CD4-positive, CD25-positive, alpha-beta regulatory T cell (primary cell): ENCODE measurements around the gene NAALADL2. TPM values are rescaled to one million over a fixed set of nuclear protein-coding genes. Genes with fewer than 3 reads are reported as not detected.

ENCODE experiments used
- ATAC-seq, 2 donors: fragments of 150-1000 bp; cut with Tn5 transposase; one replicate each; pipeline ENCODE4 v1.10.0; 2021; ENCODE audit warnings: low read depth in 2 of 2, moderate number of reproducible peaks in 2 of 2, moderate library complexity in 1 of 2
- DNase-seq, 3 donors: peaks; one replicate each; pipeline versions ENCODE4 v3.0.0 to v3.0.0-alpha.2; 2012 to 2022; ENCODE audit warnings: mixed read lengths in 1 of 3
- H3K27ac ChIP-seq: one replicate; pipeline ENCODE4 v1.7.0; 2013; ENCODE audit warnings: mild to moderate bottlenecking, low read length; ENCODE audit not compliant: insufficient read depth, poor library complexity, severe bottlenecking
- H3K27me3 ChIP-seq: one replicate; pipeline ENCODE4 v1.7.0; 2013; ENCODE audit warnings: low read length; ENCODE audit not compliant: control insufficient read depth, insufficient read depth
- H3K36me3 ChIP-seq: one replicate; pipeline ENCODE4 v1.7.0; 2013; ENCODE audit warnings: mild to moderate bottlenecking, low read length, moderate library complexity; ENCODE audit not compliant: control insufficient read depth, insufficient read depth
- H3K4me1 ChIP-seq: 2 replicates; pipeline ENCODE4 v1.7.0; 2013; ENCODE audit warnings: mild to moderate bottlenecking, low read length; ENCODE audit not compliant: insufficient read depth, control insufficient read depth, poor library complexity, severe bottlenecking
- H3K4me3 ChIP-seq: one replicate; pipeline ENCODE4 v1.7.0; 2013; ENCODE audit warnings: low read depth, mild to moderate bottlenecking, low read length, moderate library complexity
- H3K9me3 ChIP-seq, 2 experiments: 1 replicate in 1 of 2; 2 replicates in 1 of 2; pipeline ENCODE4 v1.7.0; 2013; ENCODE audit warnings: low read length in 2 of 2, mild to moderate bottlenecking in 1 of 2, moderate library complexity in 1 of 2; ENCODE audit not compliant: control insufficient read depth in 2 of 2
- H3K27ac Mint-ChIP-seq, 3 donors: one replicate each; pipeline ENCODE4 v1.8.0; 2020 to 2022; ENCODE audit warnings: mild to moderate bottlenecking in 3 of 3, mixed read lengths in 3 of 3, moderate library complexity in 2 of 3
- H3K27me3 Mint-ChIP-seq: one replicate; pipeline ENCODE4 v1.8.0; 2022; ENCODE audit warnings: mild to moderate bottlenecking, mixed read lengths
- H3K36me3 Mint-ChIP-seq: one replicate; pipeline ENCODE4 v1.8.0; 2020; ENCODE audit warnings: mixed read lengths
- H3K4me1 Mint-ChIP-seq, 4 donors: one replicate each; pipeline ENCODE4 v1.8.0; 2020 to 2022; ENCODE audit warnings: mixed read lengths in 4 of 4, mild to moderate bottlenecking in 1 of 4
- H3K4me3 Mint-ChIP-seq, 4 donors: one replicate each; pipeline ENCODE4 v1.8.0; 2020 to 2022; ENCODE audit warnings: mild to moderate bottlenecking in 4 of 4, mixed read lengths in 4 of 4, moderate library complexity in 3 of 4
- H3K9me3 Mint-ChIP-seq, 7 donors: one replicate each; pipeline ENCODE4 v1.8.0; 2020 to 2022; ENCODE audit warnings: mixed read lengths in 7 of 7, mild to moderate bottlenecking in 3 of 7, moderate library complexity in 2 of 7
- polyA plus RNA-seq, 4 donors: library from polyadenylated mRNA; unstranded; fragments of 300-500 nt; fragmentation: Illumina TruSeq; gene quantifications; one replicate each; pipeline ENCODE4 v1.2.3, GENCODE V29; 2021
- total RNA-seq: library from RNA; stranded (reverse); gene quantifications from one replicate; pipeline ENCODE4 v1.2.3, GENCODE V29; 2022

NAALADL2 gene
- total and polyA plus RNA-seq, 5 donors from 2014 or later, result not detected

DNA sequence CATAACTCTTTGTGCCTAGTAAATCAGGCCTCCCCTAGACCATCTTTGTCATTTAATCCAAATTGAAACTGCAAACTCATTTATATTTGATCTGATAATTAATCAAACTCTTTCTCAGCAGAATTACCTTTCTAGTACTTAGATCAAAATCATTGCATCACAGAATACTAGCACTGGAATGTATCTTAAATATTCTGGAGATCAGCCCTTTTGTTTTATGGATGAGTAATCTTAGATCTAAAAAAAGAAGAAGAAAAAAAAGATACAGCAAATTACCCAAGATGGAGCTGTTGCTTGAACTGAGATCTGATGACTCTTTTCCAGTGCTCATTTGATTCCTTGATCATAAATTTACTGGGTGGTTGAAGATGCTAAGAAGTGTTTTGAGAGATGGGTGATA, 47.9 kb downstream of the NAALADL2 start:
- peaks cover 0 to 17% (median 4%) of the 10 kb centered on the region in 7 donors for H3K9me3 Mint-ChIP-seq
- no peaks in the 10 kb centered on the region for H3K27me3 Mint-ChIP-seq
- ATAC-seq (no peak), DNase-seq (no peak)
- no peak overlapping the region for H3K4me3 ChIP-seq
- no peaks in the 10 kb centered on the region for H3K4me1 Mint-ChIP-seq
- H3K36me3 Mint-ChIP-seq, result no peaks in the 10 kb centered on the region
- no peaks in the 10 kb centered on the region for H3K36me3 ChIP-seq
- no peak overlapping the region for H3K27ac ChIP-seq
- H3K9me3 ChIP-seq, result no peaks in the 10 kb centered on the region
- H3K27me3 ChIP-seq, result no peaks in the 10 kb centered on the region
- H3K4me3 Mint-ChIP-seq, result no peak overlapping the region
- no peaks in the 10 kb centered on the region for H3K4me1 ChIP-seq
- no peak overlapping the region for H3K27ac Mint-ChIP-seq

DNA sequence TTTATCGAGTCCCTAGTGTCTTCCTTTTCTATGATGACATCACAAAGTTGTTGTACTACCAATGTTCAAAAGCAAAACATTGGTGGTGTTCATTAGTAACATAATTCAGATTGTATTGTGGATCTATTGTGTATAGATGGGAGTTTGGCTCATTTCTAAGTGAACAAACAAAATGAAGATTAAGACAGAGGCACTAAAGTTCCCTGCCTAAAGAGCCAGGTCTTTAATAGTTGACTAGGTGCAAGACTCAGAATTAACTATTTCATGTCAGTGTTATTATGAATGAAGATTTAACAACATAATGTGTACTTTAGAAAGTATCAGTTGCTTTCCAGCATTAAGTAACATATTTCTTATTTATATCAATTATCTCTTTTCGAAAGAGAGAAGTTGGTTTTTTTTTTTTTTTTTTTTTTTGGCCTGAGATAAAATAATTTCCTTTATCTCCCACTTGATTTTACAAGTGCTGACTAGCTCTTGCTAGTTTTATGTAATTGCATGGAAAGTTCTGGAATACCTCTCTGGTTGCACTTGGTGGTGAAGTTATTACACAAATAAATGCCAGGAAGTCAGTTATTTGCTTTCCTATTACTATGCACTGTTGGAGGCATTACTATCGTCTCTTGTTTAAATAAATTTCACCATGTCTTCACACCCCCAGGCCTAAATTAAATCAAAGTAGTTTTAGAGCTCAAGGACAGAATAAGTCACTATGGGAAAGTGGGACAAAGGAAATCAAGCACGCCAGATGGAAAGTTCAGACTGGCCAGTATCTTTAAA, 48.7 kb downstream of the NAALADL2 start:
- H3K36me3 ChIP-seq, result no peaks in the 10 kb centered on the region
- H3K4me1 Mint-ChIP-seq, result no peaks in the 10 kb centered on the region
- no peaks in the 10 kb centered on the region for H3K27me3 ChIP-seq
- ATAC-seq (no peak), DNase-seq (no peak)
- H3K27me3 Mint-ChIP-seq, result no peaks in the 10 kb centered on the region
- no peaks in the 10 kb centered on the region for H3K9me3 ChIP-seq
- no peak overlapping the region for H3K4me3 Mint-ChIP-seq
- no peaks in the 10 kb centered on the region for H3K36me3 Mint-ChIP-seq
- H3K4me1 ChIP-seq, result no peaks in the 10 kb centered on the region
- H3K27ac Mint-ChIP-seq, result no peak overlapping the region
- no peak overlapping the region for H3K27ac ChIP-seq
- peaks cover 0 to 17% (median 3%) of the 10 kb centered on the region in 7 donors for H3K9me3 Mint-ChIP-seq
- no peak overlapping the region for H3K4me3 ChIP-seq

DNA sequence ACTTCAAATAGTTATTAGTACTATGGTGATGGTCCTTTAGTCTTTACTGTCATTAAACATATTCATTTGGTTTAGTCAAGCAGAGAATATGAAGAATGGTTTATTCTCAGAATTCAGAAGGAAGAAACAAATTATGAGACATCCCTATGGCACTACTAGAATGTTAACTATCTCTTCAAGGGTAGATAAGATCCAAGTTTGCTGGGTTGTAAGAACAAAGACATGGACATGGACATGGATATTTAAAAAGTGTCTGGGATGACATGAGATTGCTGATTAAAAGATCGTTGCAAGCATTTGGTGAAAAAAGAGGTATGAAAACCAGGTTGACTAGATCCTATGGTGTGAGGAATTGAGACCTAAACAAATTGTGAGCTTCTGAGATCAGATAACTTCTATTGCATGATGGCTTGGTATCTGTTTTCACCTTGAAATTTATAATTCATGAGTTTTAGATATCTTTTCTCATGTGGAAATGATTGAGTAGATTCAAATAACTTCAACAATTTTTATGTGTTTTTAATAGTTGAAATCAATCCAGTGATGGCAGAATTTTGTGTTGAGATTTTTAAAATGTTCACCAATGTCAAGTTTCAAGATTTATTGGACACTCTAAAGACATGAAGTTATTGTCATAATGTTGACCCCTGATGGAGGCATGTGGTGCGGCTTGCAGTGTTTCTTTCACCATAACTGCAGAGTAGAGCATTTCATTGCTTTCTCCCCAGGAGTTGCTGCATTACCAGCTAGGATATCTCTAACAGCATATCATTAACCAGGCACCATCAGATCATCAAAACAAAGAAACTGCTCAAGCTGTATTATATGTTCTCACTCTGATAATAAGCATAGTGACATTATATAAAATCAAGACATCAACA, 72.6 kb downstream of the NAALADL2 start:
- Histone ChIP-seq H3K36me3 (no peaks in the 10 kb centered on the region), H3K27ac (no peak overlapping the region), H3K27me3 (no peaks in the 10 kb centered on the region), H3K4me3 (no peak overlapping the region), H3K4me1 (no peaks in the 10 kb centered on the region), H3K9me3 (no peaks in the 10 kb centered on the region)
- DNase-seq, result no peak
- Mint-ChIP-seq H3K9me3 (peaks cover 0 to 7% (median 2%) of the 10 kb centered on the region in 7 donors), H3K27ac (no peak overlapping the region), H3K4me3 (no peak overlapping the region), H3K27me3 (no peaks in the 10 kb centered on the region), H3K36me3 (no peaks in the 10 kb centered on the region), H3K4me1 (no peaks in the 10 kb centered on the region)
- ATAC-seq, result no peak

DNA sequence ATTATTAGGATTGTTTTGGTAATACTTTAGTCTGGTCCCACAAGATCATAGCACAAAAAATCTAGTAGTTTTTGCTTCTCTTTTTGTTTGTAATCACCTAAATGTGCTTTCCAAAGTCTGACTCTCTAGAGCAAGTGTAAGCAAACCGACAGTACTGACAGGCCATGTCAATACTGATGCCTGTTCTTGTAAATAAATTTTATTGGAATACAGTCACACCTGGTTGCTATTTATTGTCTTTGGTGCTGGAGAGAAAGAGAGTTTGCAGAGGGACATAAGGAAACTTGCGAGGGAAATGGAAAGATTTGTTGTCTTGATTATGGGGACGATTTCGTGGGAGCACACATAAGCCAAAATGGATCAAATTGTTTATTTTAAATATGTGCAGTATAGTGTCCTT, 77.5 kb downstream of the NAALADL2 start:
- H3K9me3 Mint-ChIP-seq, result peaks cover 0 to 9% (median 6%) of the 10 kb centered on the region in 7 donors
- H3K27me3 Mint-ChIP-seq, result no peaks in the 10 kb centered on the region
- H3K4me3 Mint-ChIP-seq, result no peak overlapping the region
- peaks cover 0 to 3% of the 10 kb centered on the region in 2 experiments for H3K9me3 ChIP-seq
- H3K27ac Mint-ChIP-seq, result no peak overlapping the region
- no peak overlapping the region for H3K27ac ChIP-seq
- H3K36me3 ChIP-seq, result no peaks in the 10 kb centered on the region
- H3K36me3 Mint-ChIP-seq, result no peaks in the 10 kb centered on the region
- H3K4me1 ChIP-seq, result no peaks in the 10 kb centered on the region
- H3K4me3 ChIP-seq, result no peak overlapping the region
- no peaks in the 10 kb centered on the region for H3K4me1 Mint-ChIP-seq
- H3K27me3 ChIP-seq, result no peaks in the 10 kb centered on the region
- DNase-seq (no peak), ATAC-seq (no peak)

DNA sequence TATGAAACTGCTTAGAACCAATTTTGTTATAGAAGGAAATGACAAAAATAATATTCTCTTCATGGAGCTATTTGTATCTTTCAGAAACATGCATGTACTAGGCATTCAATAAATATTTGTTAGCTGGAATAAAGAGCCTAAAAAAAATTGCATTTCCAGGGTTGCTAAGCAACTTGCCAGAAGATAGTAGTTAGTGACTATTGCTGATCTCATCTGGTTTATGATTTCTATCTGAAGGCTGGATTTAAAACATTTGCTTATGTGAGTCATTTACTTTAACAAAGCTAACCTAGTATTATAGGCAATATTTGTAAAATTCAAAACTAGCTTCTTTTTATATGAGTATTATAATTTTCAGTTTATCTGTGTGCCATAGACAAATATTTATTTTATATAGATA, 78.3 kb downstream of the NAALADL2 start:
- DNase-seq, result no peak
- H3K36me3 Mint-ChIP-seq, result no peaks in the 10 kb centered on the region
- no peaks in the 10 kb centered on the region for H3K4me1 ChIP-seq
- no peaks in the 10 kb centered on the region for H3K4me1 Mint-ChIP-seq
- H3K4me3 ChIP-seq, result no peak overlapping the region
- no peak overlapping the region for H3K27ac ChIP-seq
- no peaks in the 10 kb centered on the region for H3K27me3 ChIP-seq
- peaks cover 2 to 3% of the 10 kb centered on the region in 2 experiments for H3K9me3 ChIP-seq
- peaks cover 0 to 13% (median 6%) of the 10 kb centered on the region in 7 donors for H3K9me3 Mint-ChIP-seq
- ATAC-seq, result no peak
- no peak overlapping the region for H3K4me3 Mint-ChIP-seq
- H3K27me3 Mint-ChIP-seq, result no peaks in the 10 kb centered on the region
- no peak overlapping the region for H3K27ac Mint-ChIP-seq
- H3K36me3 ChIP-seq, result no peaks in the 10 kb centered on the region

DNA sequence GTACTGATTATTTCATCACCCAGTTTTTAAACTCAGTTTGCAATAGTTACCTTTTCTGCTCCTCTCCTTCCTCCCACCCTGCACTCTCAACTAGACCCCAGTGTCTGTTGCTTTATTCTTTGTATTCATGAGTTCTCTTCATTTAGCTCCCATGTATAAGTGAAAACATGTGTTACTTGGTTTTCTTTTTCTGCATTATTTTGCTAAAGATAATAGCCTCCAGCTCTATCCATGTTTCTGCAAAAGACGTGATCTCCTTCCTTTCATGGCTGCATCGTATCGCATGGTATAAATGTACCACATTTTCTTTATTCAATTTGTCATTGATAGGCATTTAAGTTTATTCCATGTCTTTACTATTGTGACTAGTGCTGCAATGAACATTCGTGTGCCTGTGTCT, 79.0 kb downstream of the NAALADL2 start:
- peaks cover 0 to 14% (median 9%) of the 10 kb centered on the region in 7 donors for H3K9me3 Mint-ChIP-seq
- no peak for DNase-seq
- Histone ChIP-seq H3K4me3 (no peak overlapping the region), H3K27ac (no peak overlapping the region), H3K4me1 (no peaks in the 10 kb centered on the region), H3K9me3 (peaks cover 2 to 3% of the 10 kb centered on the region in 2 experiments), H3K27me3 (no peaks in the 10 kb centered on the region), H3K36me3 (no peaks in the 10 kb centered on the region)
- H3K4me3 Mint-ChIP-seq, result no peak overlapping the region
- no peak for ATAC-seq
- no peaks in the 10 kb centered on the region for H3K4me1 Mint-ChIP-seq
- H3K27me3 Mint-ChIP-seq, result no peaks in the 10 kb centered on the region
- H3K36me3 Mint-ChIP-seq, result no peaks in the 10 kb centered on the region
- H3K27ac Mint-ChIP-seq, result no peak overlapping the region

DNA sequence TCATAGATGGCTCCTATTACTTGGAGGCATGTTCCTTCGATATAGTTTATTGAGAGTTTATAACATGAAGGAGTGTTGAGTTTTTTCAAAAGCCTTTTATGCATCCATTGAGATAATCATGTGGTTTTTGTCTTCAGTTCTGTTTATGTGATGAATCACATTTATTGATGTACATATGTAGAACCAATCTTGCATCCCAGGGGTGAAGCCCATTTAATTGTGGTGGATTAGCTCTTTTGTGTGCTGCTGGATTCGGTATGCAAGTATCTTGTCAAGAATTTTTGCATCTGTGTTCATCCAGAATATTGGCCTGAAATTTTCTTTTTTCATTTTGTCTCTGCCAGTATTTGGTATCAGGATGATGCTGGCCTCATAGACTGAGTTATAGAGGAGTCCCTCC, 81.0 kb downstream of the NAALADL2 start:
- Mint-ChIP-seq H3K27ac (no peak overlapping the region), H3K36me3 (no peaks in the 10 kb centered on the region), H3K27me3 (peaks cover 4% of the 10 kb centered on the region), H3K9me3 (peaks cover 0 to 14% (median 12%) of the 10 kb centered on the region in 7 donors), H3K4me3 (no peak overlapping the region), H3K4me1 (no peaks in the 10 kb centered on the region)
- ATAC-seq, result no peak
- DNase-seq, result no peak
- H3K4me1 ChIP-seq, result no peaks in the 10 kb centered on the region
- no peaks in the 10 kb centered on the region for H3K27me3 ChIP-seq
- no peak overlapping the region for H3K4me3 ChIP-seq
- no peaks in the 10 kb centered on the region for H3K36me3 ChIP-seq
- no peak overlapping the region for H3K27ac ChIP-seq
- H3K9me3 ChIP-seq, result peaks cover 2 to 12% of the 10 kb centered on the region in 2 experiments
